GM06990 (cell line): Measurements from ENCODE around the gene DIPK1C.

Experiments used
- DNase-seq: peaks from one replicate; pipeline ENCODE4 v3.0.0-alpha.2; 2011; ENCODE audit not compliant: insufficient read length; ENCODE audit errors: extremely low read depth
- H3K27me3 ChIP-seq: replicated peaks from 2 replicates; pipeline ENCODE4 v1.6.0; 2011; ENCODE audit warnings: low read length; ENCODE audit not compliant: control insufficient read depth, insufficient read depth
- H3K36me3 ChIP-seq: 2 replicates; pipeline ENCODE4 v1.5.1; 2011; ENCODE audit warnings: low read length; ENCODE audit not compliant: control insufficient read depth, insufficient read depth
- H3K4me3 ChIP-seq: replicated peaks from 2 replicates; pipeline ENCODE4 v1.5.1; 2011; ENCODE audit warnings: low read depth, mild to moderate bottlenecking, control low read depth, low read length
- TF ChIP-seq, protein P1 (sequence below): IDR thresholded peaks from 2 replicates; pipeline ENCODE4 v1.5.1; 2011; ENCODE audit warnings: low read length, control low read depth, mild to moderate bottlenecking, inconsistent platforms; ENCODE audit not compliant: insufficient read depth, poor library complexity, severe bottlenecking

The DIPK1C gene

DNA sequence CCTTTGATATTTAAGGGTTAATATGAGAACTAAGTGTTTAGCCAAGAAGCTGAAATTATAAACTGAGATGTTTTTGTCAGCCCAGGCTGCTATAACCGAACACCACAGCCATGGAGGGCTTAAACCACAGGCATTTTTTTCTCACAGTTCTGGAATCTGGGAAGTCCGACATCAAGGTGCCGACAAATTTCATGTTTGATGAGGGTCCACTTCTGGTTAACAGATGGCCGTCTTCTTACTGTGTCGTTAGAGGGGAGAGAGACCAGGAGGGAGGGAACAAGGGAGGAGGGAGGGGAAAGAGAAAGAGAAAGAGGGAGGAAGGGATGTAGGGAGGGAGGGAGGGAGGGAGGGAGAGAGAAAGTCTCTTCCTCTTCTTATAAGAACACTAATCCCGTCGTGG is 32.6 kb upstream of the DIPK1C start:
- Histone ChIP-seq H3K27me3 (no peaks in the 10 kb centered on the region), H3K4me3 (no peak overlapping the region), H3K36me3 (no peaks in the 10 kb centered on the region)
- no peak for DNase-seq
- TF ChIP-seq, protein P1, sequence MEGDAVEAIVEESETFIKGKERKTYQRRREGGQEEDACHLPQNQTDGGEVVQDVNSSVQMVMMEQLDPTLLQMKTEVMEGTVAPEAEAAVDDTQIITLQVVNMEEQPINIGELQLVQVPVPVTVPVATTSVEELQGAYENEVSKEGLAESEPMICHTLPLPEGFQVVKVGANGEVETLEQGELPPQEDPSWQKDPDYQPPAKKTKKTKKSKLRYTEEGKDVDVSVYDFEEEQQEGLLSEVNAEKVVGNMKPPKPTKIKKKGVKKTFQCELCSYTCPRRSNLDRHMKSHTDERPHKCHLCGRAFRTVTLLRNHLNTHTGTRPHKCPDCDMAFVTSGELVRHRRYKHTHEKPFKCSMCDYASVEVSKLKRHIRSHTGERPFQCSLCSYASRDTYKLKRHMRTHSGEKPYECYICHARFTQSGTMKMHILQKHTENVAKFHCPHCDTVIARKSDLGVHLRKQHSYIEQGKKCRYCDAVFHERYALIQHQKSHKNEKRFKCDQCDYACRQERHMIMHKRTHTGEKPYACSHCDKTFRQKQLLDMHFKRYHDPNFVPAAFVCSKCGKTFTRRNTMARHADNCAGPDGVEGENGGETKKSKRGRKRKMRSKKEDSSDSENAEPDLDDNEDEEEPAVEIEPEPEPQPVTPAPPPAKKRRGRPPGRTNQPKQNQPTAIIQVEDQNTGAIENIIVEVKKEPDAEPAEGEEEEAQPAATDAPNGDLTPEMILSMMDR: no peak

DNA sequence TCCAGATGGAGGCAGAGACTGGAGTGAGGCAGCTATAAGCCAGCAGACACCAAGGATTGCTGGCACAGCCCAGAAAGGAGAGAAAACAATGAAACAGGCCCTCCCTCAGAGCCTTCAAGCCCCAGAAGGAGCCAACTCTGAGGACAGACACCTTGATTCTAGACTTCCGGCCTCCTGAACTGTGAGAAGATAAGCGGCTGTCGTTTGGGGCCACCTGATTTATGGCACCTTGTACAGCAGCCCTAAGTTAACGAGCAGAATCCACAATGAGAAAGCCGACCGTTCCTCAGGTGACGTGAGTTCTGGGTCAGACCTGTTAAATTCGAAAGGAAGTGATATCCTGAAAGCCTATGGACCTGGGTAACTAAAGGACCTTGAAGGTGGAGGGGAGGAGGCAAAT is 31.8 kb upstream of the DIPK1C start:
- H3K4me3 ChIP-seq: no peak overlapping the region
- H3K36me3 ChIP-seq: no peaks in the 10 kb centered on the region
- TF ChIP-seq, protein P1: no peak
- no peaks in the 10 kb centered on the region for H3K27me3 ChIP-seq
- DNase-seq: no peak

DNA sequence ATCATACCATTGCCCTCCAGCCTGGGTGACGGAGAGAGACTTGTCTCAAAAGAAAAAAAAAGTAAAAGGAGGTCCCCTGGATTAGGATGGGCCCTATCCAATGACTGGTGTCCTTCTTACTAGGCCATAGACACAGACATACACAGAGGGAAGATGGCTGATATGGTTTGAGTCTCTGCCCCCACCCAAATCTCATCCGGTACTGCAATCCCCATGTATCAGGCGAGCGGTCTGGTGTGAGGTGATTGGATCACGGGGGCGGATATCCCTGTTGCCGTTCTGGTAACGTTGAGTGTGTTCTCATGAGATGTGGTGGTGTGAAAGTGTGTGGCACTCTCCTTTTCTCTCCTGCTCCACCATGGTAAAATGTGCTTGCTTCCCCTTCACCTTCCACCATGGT is 31.2 kb upstream of the DIPK1C start:
- H3K27me3 ChIP-seq: no peaks in the 10 kb centered on the region
- DNase-seq: no peak
- TF ChIP-seq, protein P1: no peak

DNA sequence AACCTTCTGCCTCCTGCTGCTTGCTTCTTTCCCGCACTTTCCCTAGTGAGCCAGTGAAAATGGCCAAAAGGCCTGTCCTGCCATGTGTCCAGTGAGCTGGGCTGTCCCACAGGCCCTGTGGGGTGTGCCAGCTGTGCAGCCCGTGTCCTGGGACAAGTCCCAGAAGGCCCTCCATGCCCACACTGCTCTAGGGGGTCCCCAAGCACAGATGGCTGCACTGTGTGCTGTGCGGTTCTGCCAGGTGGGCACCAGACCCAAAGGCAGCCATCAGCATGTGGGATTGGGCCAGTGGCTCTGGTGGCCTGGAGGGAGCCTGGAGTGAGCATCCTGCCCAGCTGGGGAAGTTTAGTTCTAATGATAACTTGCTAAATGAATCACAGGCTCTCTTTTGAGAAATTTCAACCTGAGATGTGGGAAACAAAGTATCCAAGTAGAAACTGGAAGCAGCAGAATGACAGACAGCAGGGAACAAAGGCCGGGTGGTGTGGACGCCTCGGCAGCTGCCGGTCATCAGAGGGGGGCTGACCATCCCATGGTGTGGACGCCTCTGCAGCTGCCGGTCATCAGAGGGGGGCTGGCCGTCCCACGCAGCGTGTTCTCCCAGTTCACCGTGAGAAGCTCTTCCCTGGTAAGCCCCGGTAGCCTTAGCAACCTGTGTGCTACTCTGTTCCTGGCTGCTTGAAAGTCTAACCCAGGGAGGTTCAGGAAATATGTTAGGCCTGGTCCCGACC is 29.2 kb upstream of the DIPK1C start:
- Histone ChIP-seq H3K4me3 (no peak overlapping the region), H3K36me3 (no peaks in the 10 kb centered on the region), H3K27me3 (no peaks in the 10 kb centered on the region)
- TF ChIP-seq, protein P1: no peak
- DNase-seq: no peak

More for the DNA sequence above, 31.2 kb upstream of the DIPK1C start:
- H3K4me3 ChIP-seq: no peak overlapping the region
- H3K36me3 ChIP-seq: no peaks in the 10 kb centered on the region

DNA sequence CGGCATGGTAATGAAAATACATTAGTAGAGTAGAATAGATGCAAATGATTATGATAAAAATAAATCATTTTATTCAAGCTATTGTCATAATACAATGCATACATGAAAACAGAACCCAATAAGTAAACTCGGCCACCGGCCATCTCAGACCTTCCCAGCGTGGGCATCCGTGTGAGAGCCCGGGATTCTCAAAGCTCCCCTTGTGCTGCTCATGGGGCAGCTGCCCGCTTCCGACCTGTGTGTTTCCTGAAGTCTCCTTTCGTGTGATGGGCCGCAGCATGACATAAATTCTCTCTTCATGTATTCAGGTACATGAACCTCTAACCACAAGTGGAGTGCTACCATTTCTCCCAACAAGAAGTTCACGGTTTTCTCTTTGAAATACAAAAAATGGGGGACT is 25.6 kb upstream of the DIPK1C start:
- Histone ChIP-seq H3K36me3 (no peaks in the 10 kb centered on the region), H3K27me3 (no peaks in the 10 kb centered on the region), H3K4me3 (no peak overlapping the region)
- no peak for DNase-seq
- TF ChIP-seq, protein P1: no peak
